Measurements from ENCODE around the gene BAZ1A.

DNA sequence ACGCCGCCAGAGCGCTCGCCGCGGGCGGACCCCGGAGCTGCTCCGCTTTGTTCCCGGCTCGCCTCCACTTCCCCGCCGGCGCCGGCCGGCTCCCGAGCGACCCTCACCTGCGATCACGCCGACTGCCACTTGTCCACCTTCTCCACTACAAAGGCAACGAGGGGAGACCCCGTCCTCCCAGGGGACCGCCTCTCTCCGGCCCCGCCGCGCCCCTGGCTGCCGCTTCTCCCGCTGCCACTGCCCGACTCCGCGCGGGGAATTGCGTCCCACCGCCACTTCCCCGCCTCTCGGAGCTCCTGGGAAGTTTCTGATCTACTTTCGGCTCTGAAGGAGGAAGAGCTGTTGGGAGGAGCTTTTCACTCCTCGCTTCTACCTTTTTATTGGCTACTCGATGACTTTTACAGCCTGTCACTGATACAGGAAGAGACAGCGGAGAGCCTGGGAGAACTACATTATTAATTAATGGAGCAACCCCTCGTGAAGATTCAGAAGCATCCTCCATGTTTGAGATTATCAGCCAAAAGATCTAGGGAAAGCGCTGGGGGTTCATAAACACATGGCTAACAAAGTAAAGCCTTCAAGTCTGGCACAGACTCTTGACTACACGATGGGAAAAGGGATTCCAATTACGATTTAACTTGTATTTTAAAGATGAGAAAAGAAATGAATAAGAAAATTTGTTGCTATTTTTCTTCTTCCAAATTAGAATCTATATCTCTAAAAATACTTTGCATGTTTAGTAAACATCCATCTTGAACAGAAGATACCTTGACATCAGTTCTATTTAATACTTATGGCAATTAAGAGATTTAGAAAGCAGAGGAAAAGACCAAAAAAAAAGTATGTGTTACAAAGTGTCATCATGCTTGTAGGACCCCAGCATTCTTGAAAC lies at the start of gene BAZ1A:
- TF ChIP-seq, protein P1, sequence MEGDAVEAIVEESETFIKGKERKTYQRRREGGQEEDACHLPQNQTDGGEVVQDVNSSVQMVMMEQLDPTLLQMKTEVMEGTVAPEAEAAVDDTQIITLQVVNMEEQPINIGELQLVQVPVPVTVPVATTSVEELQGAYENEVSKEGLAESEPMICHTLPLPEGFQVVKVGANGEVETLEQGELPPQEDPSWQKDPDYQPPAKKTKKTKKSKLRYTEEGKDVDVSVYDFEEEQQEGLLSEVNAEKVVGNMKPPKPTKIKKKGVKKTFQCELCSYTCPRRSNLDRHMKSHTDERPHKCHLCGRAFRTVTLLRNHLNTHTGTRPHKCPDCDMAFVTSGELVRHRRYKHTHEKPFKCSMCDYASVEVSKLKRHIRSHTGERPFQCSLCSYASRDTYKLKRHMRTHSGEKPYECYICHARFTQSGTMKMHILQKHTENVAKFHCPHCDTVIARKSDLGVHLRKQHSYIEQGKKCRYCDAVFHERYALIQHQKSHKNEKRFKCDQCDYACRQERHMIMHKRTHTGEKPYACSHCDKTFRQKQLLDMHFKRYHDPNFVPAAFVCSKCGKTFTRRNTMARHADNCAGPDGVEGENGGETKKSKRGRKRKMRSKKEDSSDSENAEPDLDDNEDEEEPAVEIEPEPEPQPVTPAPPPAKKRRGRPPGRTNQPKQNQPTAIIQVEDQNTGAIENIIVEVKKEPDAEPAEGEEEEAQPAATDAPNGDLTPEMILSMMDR (IDR thresholded peaks at IDR 0.05): peak in 1 of 3 experiments; percentile 33
- no peak for TF ChIP-seq EP300 (IDR thresholded peaks at IDR 0.05)

Measured in esophagus muscularis mucosa (tissue), 3 donors.